Measurements from ENCODE around the gene SINHCAF.
"Not testable (repeated sequence)": the region's sequence is repeated elsewhere in the genome, so short reads cannot be mapped to it uniquely, and the experiment has no call there.

Gene SINHCAF

GRCh38 chr12:31238333-31238732 is 87.6 kb downstream of the SINHCAF start:
- not testable (repeated sequence) for FAIRE-seq; DNase-seq (ENCODE audit: extremely low spot score, insufficient read length, low read depth)

DNA sequence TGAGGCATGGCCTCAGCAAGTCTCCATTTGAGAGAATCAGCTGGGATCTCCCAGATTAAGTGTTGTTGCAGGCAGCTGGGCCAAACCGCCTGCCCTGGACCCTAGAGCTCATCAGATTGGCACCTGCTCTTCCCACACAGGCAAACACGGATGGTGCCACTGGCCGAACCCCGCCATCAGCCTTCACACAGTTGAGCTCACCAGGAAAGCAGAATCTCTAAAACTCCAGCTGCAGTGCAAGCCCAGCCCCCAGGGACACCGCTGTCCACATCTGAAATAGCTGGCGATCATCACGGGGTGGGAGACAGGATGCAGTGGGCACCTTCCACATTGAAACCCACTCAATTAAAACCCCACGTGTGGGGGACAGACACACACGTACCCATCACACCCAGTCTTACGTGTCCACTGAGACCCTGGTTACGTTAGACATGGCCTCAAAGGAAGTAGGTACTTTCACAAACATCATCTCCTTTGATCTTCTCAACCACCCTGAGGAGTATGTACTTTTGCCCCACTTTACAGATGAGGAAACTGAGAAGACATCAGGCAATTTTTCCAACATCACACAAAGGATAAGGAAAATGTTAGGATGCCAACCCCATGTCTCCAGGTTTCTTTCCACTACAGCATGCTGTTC is 88.8 kb downstream of the SINHCAF start:
- DNase-seq (ENCODE audit: extremely low spot score, insufficient read length, low read depth), result no peak
- FAIRE-seq, result no peak

DNA sequence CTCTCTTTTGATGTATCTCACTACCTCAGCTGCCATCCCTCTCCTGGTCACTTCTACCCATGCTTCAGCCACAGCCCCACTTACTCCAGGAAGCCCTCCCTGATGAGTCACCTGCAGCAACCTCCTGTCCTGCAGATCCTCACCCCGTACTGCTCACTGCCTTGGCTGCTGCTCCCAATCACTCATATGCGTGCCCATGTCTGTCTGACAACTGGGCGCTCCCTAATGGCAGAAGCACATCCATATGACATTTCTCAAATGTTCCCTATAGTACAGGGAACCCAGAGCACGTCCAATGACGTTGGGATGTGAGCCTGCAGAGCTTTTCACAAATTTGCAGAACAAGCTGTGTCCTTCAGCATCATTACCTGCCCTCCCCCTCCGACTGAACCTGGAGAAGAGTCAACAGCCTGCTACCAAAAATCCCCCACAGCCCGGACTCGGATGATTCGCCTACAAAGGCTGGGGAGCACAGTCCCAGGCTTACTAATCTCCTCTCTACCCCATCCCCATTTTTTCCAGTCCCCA is 90.0 kb downstream of the SINHCAF start:
- DNase-seq (ENCODE audit: extremely low spot score, insufficient read length, low read depth), result no peak
- FAIRE-seq, result no peak

DNA sequence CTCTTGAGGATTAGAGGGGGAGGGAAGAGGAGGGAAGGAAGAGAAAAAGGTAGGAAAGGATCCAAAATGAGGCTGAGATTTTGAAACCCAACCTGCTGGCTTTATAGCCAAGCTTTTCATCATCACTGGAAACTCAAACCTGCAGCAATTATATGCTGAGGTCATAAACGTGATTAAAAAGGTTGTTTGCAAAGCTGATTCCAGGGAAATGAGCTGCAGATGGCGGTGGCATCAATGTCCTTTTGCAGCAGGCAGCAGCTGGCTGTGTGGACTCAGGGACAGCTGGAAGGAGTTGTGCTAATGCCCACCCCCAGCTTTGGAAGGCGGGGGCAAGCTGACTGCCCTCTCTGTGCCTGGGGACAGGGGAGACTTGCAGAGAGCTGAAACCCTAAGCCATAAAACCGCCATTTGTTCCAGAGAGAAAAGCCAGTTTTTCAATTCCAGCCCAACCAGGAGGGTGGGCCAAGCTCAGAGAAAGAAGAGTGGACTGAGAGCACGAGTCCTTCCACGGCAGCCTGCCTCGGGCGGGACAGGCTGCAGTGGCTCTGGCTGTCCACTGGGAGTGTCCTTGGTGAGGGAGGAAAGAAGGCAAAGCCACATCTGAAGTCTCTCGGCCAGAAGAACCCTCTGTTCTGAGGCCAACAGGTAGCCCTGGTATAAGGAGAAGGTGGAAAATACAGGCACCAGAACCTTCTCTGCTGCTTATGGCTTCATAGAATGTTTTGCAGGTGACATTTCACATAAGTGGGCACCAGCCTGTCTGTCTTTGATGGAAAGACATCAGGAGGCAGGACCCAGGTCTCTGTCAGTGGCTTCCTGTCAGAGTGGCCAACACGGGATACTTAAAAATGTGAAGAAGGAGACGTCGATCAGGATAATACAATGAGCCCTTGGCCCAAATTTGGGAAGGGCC is 90.7 kb downstream of the SINHCAF start:
- FAIRE-seq, result no peak
- DNase-seq (ENCODE audit: extremely low spot score, insufficient read length, low read depth), result no peak

DNA sequence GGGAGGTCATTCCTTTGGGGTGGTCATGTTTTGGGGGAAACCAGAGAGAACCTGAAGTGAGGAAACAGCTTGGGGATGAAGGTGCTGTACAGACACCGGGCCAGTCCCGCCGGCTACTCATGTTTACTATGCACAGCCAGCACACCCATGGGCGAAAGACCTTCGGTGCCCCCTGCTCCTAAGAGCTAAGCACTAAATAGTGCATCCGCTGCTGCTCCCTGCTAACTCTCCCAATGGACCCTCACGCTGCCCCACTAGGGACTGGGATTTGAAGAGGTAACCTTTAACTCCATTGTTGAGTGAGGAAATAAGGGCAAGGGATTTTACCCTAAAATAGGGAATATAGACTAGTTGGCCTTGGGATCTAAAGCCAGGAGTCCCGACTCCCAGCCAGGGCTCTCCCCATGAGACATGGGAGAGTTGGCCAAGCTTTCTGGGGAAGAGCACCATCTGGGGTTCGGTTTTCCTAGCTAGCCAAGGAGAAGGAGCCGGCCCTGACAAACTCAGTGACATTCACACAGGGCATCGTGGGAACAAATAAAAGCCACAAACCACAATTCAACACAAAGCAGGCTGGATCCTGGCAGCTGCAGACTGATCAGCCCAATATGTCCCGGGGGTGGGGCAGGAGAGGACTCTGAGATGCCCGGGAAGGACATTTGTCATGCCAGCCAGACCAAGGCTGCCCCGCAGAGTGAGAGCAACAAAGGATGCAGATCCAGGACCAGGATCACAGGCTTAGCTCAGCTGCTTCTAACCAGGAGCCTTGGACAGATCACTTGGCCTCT is 91.7 kb downstream of the SINHCAF start:
- no peak for FAIRE-seq
- no peak for DNase-seq (ENCODE audit: extremely low spot score, insufficient read length, low read depth)

DNA sequence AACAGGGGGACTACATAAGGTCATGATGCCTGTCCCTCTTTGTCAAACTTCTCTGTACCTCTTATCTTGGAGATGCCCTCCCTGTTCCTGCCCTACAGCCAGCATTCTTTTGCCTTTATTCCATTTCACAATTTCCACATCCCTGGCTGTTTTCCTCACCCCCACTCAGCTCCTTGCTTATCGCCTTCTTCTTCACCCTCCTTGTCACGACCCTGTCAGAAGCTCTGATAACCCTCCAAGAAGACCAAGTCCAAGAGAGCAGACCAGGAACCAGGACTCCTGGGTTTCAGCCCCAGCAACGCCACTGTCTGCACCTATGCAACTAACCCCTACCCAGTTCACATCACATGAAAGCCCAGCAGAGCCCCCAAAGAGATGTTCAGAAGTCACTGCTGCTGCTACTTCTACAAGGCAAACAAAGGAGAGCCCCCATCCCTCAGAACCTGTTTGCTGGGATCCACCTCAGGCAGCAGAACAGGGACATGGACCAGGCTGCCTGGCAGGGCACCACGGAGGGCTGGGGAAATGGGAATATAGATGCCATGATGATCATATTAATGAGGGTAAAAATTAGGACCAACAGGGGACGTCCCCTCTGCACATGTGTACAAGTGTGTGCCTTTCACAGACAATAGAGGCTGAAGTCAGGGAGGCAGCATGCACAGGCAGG is 92.8 kb downstream of the SINHCAF start:
- no peak for DNase-seq (ENCODE audit: extremely low spot score, insufficient read length, low read depth)
- no peak for FAIRE-seq

GRCh38 chr12:31232361-31232965 is 93.5 kb downstream of the SINHCAF start:
- no peak for DNase-seq (ENCODE audit: extremely low spot score, insufficient read length, low read depth)
- FAIRE-seq, result no peak

DNA sequence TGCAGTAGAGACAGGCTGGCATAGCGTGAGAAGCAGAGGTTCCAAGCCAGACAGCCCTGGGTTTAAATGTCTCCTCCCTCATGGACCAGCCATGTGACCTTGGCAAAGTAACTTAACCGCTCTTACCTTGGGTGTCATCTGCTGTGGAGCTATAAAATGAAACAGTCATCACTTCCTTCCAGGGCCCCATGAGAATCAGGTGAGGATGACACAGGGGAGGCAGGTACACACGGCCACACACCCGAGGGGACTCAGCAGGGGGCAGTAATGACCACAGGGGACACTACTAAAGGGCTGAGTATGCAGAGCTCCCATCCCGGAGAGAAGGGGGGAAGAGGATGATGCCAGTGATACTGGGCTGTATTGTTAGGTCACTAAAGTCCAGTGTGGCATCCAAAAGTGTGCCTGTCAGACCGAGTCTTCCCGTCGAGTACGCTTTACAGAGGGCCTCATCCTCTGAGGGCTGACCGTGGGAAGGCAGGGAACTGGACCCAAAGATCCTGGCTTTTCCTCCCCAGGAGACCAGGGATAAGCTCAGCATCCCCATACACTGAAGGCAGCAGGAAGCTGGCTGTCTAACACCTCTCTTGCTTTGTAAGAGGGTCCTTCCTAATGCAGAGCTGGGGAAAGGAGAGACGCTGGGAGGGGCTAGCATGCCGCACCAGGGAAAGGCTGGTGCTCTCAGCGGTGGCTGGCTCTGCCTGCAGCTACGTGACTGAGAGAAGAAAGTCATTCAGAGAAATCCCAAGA is 94.2 kb downstream of the SINHCAF start:
- DNase-seq (ENCODE audit: extremely low spot score, insufficient read length, low read depth) (no peak), FAIRE-seq (no peak)
